ENCODE data around the gene GRB7.
A peak's percentile ranks its signal among the peaks of the same experiment; 100 is the strongest.
"Not testable (repeated sequence)": the region's sequence is repeated elsewhere in the genome, so short reads cannot be mapped to it uniquely, and the experiment has no call there.

Gene GRB7

DNA sequence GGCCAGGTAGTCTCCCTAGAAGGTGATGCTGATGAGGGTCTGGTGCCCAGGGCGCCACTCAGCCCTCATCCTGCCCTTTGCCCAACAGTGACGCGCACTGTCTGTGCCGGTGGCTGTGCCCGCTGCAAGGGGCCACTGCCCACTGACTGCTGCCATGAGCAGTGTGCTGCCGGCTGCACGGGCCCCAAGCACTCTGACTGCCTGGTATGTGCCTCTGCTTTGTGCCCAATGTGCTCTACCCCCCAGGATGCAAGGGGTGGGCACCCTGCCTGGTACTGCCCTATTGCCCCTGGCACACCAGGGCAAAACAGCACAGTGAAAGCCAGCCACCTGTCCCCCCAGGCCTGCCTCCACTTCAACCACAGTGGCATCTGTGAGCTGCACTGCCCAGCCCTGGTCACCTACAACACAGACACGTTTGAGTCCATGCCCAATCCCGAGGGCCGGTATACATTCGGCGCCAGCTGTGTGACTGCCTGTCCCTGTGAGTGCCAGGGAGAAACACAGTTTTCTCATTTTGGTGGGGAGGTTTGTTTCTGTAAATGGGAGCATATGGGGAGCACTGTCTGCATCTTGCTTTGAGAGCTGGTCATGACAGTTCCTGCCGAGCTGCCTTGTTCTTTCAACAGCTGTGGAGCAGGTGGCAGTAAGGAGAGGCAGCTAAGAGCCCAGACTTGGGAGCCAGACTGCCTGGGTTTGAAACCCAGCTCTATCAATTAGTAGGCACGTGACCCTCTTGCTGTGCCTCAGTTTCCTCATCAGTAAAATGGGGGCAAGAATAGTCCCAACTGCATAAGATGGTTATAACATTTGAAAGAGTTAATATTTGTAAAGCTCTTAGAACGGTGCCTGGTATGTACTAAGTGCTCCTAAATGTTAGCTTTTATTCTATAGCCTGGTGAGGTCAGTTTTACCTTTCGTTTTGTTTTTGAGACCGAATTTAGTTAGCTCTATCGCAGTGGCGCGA, 27.5 kb upstream of the GRB7 start:
- DNase-seq = no peak

DNA sequence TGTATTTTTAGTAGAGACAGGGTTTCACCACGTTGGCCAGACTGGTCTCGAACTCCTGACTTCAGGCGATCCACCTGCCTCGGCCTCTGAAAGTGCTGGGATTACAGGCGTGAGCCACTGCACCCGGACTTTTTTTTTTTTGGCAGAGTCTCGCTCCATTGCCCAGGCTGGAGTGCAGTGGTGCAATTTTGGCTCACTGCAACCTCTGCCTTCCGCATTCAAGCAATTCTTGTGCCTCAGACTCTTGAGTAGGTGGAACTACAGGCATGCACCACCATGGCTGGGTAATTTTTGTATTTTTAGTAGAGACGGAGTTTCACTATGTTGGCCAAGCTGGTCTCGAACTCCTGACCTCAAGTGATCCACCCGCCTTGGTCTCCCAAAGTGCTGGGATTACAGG, 26.7 kb upstream of the GRB7 start:
- DNase-seq = not testable (repeated sequence)

DNA sequence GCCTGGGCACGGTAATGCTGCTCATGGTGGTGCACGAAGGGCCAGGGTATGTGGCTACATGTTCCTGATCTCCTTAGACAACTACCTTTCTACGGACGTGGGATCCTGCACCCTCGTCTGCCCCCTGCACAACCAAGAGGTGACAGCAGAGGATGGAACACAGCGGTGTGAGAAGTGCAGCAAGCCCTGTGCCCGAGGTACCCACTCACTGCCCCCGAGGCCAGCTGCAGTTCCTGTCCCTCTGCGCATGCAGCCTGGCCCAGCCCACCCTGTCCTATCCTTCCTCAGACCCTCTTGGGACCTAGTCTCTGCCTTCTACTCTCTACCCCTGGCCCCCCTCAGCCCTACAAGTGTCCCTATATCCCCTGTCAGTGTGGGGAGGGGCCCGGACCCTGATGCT, 25.9 kb upstream of the GRB7 start:
- DNase-seq = no peak

DNA sequence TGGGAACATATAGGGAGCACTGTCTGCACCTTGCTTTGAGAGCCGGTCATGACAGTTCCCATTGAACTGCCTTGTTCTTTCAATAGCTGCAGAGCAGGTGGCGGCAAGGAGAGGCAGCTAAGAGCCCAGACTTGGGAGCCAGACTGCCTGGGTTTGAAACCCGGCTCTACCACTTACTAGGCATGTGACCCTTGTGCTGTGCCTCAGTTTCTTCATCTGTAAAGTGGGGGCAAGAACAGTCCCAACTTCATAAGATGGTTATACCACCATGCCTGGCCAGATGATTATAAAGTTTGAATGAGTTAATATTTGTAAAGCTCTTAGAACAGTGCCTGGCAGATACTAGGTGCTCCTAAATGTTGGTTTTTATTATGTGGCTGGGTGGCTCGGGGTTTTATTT, 23.5 kb upstream of the GRB7 start:
- no peak for DNase-seq

DNA sequence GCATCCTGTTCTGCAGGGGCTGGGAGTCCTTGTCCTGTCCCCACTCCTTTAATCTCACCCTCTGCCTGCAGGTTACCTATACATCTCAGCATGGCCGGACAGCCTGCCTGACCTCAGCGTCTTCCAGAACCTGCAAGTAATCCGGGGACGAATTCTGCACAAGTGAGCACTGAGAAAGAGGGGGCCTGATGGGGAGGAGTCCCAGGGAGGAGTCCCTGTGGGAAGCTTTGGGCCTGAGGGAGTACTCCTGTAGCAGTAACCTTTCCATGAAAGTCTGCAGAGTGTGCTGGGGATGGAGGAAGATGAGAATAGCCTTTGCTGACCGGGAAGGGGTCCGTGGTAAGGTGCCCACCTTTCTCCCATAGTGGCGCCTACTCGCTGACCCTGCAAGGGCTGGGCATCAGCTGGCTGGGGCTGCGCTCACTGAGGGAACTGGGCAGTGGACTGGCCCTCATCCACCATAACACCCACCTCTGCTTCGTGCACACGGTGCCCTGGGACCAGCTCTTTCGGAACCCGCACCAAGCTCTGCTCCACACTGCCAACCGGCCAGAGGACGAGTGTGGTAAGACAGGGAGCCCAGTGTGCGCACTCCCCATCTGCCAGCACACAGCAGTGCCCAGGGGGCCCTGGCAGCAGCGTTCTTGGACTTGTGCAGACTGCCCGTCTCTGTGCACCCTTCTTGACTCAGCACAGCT, 22.2 kb upstream of the GRB7 start:
- no peak for DNase-seq

DNA sequence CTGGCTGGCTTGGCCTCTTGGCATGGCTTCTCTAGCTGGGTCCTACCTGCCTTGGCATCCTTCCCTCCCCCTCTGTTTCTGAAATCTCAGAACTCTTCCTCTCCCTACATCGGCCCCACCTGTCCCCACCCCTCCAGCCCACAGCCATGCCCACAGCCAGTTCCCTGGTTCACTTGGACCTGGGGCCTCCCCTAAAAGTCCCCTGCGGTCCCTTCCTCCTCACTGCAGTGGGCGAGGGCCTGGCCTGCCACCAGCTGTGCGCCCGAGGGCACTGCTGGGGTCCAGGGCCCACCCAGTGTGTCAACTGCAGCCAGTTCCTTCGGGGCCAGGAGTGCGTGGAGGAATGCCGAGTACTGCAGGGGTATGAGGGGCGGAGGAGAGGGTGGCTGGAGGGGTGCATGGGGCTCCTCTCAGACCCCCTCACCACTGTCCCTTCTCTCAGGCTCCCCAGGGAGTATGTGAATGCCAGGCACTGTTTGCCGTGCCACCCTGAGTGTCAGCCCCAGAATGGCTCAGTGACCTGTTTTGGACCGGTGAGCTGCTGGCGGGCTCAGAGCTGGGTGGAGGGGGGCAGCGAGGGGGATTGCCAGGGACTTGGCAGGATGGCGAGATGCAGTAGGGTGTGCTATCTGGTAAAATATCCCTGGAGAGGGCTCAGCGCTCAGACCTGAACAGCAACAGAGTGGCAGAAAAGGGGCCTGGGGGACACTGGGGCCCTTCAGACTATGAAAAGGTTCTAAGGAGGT, 21.5 kb upstream of the GRB7 start:
- no peak for DNase-seq

DNA sequence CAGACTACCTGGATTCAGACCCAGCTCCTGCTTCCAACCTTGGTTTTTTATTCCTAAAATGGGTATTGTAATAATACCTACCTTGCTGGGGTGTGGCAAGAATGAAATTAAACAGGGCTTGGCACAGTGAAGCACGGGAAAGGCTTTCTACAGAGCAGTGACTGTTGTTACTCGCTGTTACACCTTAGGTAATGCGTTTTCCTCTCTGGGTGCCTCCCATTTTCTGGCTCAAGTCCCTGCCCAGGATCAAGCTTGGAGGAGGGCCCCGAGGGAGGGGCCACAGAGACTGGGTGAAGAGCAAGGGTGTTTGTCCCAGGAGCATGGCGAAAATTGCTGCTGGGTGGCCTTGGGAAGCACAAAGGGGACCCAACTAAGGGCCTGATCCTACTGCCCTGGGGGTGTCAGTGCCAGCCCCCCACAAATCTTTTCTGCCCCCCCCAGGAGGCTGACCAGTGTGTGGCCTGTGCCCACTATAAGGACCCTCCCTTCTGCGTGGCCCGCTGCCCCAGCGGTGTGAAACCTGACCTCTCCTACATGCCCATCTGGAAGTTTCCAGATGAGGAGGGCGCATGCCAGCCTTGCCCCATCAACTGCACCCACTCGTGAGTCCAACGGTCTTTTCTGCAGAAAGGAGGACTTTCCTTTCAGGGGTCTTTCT, 20.7 kb upstream of the GRB7 start:
- DNase-seq = no peak

DNA sequence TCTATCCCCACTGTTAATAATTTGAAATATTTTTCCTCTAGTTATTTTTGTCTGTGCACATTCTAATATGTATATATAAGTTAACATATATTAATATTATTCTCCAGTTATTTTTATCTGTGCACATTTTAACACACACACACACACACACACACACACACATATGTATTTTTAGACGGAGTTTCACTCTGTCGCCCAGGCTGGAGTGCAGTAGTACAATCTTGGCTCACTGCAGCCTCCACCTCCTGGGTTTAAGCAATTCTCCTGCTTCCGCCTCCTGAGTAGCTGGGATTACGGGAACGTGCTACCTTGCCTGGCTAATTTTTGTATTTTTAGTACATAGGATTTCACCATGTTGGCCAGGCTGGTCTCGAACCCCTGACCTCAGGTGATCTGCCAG, 20.1 kb upstream of the GRB7 start:
- no peak for DNase-seq

DNA sequence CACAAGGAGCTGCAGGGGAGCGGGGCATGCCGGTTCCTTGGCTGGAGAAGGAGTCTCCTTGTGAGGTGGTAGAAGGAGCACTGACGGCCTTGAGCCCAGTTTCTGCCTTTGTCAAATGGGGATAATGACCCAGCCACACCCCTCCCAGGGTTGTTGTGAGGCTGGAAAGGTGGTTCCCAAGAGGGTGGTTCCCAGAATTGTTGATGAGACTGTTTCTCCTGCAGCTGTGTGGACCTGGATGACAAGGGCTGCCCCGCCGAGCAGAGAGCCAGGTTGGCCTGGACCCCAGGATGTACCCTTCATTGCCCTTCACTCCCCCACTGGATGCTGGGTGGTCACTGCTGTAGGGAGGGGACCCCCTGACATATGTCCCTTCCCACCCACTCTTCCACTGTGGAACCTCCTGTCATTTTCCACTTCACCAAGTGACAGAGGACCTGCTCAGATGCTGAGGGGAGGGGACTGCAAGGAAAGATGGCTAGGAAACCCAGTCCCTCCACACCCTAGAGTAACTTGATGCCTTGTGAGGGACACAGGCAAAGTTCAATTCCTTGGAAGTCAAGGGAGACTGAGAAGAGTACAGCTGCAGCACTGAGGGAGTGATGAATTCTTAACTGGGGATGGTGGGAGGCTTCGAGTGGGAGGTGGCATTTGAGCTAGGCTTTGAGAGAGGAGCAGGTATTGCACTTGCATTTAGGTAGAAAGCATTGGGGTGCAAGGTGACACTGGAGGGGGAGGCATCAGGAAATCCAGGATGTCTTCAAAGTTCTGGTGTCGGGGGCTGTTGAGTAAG, 18.0 kb upstream of the GRB7 start:
- no peak for DNase-seq

DNA sequence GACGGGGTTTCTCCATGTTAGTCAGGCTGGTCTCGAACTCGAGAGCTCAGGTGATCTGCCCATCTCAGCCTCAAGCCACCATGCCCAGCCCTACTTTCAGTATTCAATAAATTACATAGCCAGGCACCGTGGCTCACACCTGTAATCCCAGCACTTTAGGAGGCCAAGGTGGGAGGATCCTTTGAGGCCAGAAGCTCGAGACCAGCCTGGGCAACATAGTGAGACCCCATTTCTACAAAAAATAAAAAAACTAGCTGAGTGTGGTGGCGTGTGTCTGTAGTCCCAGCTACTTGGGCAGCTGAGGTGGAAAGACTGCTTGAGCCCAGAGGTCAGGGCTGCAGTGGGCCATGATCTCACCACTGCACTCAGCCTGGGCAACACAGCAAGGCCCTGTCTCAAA, 15.6 kb upstream of the GRB7 start:
- no peak for DNase-seq

DNA sequence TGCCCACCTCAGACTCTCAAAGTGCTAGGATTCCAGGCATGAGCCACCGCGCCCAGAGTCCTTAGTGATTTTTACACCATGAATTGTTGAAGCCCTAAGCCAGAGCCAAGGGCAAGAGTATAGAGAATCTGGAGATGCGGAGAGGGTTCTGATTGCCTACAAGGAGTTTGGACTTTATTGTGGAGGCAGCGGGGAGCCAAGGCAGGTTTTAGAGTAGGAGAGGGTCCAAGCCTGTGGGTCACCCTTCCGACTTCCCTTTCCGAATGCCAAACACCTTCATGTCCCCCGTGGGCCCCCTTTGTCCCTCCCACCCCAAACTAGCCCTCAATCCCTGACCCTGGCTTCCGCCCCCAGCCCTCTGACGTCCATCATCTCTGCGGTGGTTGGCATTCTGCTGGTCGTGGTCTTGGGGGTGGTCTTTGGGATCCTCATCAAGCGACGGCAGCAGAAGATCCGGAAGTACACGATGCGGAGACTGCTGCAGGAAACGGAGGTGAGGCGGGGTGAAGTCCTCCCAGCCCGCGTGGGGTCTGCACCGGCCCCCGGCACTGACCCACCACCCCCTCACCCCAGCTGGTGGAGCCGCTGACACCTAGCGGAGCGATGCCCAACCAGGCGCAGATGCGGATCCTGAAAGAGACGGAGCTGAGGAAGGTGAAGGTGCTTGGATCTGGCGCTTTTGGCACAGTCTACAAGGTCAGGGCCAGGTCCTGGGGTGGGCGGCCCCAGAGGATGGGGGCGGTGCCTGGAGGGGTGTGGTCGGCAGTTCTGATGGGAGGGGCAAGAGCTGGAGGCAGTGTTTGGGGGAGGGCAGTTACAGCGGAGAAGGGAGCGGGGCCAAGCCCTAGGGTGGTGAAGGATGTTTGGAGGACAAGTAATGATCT, 14.5 kb upstream of the GRB7 start:
- no peak for DNase-seq

DNA sequence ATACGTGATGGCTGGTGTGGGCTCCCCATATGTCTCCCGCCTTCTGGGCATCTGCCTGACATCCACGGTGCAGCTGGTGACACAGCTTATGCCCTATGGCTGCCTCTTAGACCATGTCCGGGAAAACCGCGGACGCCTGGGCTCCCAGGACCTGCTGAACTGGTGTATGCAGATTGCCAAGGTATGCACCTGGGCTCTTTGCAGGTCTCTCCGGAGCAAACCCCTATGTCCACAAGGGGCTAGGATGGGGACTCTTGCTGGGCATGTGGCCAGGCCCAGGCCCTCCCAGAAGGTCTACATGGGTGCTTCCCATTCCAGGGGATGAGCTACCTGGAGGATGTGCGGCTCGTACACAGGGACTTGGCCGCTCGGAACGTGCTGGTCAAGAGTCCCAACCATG, 13.0 kb upstream of the GRB7 start:
- DNase-seq = no peak

DNA sequence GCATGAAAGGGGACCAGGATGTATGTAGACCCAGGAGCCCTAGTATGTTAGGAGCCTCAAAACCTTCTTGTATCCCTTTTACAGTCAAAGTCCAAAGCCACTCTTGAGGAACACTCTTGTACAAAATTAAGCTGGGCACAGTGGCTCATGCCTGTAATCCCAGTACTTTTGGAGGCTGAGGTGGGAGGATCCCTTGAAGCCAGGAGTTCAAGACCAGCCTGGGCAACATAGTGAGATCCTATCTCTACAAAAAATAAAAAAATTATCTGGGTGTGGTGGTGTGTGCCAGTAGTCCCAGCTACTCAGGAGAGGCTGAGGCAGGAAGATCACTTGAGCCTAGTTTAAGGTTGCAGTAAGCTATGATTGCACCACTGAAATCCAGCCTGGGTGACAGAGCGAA, 11.8 kb upstream of the GRB7 start:
- DNase-seq = not testable (repeated sequence)

DNA sequence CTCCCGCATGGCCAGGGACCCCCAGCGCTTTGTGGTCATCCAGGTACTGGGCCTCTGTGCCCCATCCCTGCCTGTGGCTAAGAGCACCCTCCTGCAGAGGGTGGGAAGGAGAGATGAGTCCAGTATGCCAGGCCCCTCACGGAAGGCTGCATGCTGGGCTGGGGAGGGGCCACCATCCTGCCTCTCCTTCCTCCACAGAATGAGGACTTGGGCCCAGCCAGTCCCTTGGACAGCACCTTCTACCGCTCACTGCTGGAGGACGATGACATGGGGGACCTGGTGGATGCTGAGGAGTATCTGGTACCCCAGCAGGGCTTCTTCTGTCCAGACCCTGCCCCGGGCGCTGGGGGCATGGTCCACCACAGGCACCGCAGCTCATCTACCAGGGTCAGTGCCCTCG, 11.1 kb upstream of the GRB7 start:
- DNase-seq = no peak

DNA sequence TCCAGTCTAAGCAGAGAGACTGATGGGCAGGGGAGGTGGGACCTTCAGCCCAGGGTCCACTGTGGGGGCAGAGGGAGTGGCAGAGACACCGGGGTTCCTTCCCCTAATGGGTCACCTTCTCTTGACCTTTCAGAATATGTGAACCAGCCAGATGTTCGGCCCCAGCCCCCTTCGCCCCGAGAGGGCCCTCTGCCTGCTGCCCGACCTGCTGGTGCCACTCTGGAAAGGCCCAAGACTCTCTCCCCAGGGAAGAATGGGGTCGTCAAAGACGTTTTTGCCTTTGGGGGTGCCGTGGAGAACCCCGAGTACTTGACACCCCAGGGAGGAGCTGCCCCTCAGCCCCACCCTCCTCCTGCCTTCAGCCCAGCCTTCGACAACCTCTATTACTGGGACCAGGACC, 10.2 kb upstream of the GRB7 start:
- no peak for DNase-seq

DNA sequence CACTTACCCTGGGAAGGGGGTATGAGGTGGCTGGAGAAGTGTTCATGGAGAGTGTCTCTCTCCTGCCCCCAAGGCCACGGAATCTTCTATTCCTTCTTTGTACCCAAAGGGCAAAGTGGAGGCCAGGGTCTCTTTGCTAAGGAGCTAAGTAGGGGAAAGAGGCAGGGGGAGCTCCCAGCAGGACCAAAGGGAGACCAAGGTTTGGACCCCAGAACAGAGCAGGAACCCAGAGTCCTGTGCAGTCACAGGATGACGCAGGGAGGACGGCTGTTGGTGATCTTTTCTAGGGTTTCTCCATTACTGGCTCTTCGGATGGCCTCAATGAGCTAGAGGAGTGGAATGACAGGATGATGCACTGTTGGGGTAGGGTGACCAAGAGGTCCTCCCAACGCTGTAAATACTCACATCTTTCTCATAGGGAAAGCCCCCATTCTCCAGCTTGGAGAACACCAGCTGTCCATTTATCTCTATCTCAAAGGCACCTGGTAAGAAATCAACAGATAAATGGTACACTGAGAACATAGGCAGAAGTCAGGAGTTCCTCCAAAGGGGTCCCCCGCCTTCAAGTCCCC, 8.4 kb upstream of the GRB7 start:
- no peak for DNase-seq

DNA sequence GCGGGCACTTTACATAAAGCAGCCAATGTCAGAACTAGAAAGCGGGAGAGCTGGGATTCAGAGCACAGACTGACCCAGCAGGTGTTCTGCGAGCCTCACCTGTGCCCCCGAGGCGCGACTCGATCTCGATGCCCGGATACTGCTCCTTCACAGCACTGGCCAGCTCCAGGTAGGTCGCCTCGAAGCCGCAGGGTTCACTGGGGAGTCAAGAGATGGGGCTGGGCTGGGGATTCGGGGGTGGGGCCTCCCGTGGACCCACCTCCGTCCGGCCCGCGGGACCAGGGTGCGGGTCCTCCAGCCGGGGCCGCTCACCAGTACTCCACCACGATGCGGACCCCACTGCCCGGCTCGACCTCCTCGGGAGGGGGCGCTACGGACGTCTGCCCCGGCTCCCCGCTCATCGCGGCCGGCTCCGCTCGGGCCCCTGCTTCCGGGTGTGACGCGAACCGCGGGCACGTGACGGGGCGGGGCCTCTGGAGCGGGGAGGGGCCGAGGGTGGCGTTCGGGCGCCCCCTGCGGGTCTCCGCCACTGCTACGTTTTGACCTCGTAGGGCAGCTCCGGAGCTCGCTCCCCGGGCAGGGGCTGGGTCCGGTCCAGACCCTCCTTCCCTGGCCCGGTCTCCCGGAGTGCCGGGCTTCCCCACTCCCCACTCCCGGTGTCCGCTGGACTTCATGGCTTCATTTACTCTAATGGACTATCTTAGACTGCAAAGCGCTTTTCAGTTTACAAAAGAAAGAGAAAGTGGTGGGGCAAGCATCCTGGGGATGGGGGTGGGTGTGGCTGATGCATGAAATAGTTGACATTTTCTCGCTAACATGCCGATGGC, 7.4 kb upstream of the GRB7 start, which contains the start of gene MIEN1:
Gene MIEN1, minus strand, starts transcription at position 438 of the 827 bp plus-strand sequence. Its CDS starts 37 bp downstream, at position 401.
- peak; percentile 98 for DNase-seq

DNA sequence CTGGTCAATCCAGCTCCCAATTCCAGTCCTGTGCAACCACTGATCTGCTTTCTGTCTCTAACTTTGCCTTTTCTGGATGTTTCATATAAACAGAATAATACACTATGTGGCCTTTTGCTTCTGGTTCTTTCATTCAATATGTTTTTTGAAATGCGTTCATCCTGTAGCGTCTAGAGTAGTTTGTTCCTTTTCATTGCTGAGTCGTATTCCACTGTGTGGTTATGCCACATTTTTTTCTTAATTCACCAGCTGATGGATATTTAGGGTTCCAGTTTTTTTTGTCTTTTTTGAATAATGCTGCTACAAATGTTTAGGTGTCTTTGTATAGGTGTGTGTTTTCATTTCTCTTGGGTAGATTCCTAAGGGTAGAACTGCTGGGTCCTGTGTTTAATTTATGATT, 5.2 kb upstream of the GRB7 start:
- DNase-seq = no peak

DNA sequence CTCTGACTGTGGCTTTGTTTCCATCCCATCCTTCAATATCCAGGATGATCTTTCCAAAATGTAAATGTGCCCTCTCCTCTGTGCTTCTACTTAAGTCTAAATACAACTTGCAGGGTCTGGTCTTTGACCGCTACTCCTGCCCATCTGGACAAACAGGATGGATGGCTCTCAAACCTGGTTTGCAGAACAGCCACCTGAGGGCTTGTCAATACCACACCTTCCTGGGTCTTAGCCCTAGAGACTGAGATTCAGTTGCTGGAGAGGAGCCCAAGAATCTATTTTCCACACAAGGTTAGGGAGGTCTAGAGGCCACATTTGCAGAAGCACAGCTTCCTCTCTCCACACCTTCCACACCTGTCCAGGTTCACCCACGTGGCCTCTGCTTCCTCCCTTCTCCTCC, 1.9 kb upstream of the GRB7 start:
- DNase-seq = no peak

Measured in activated effector memory CD4-positive, alpha-beta T cell treated with anti-CD3 and anti-CD28 coated beads, Interleukin-2, amount 50 U/mL, for 16 hours (primary cell).